PC-9 (cell line): Measurements from ENCODE around the gene CARMIL1.

Experiments used
- EZH2 ChIP-seq: fragments of 200-600 bp; sonication (generic); IDR thresholded peaks from 2 replicates; pipeline ENCODE4 v1.8.0; 2017; ENCODE audit warnings: antibody characterized with exemption, low read depth
- TF ChIP-seq, protein P1 (sequence below): fragments of 200-600 bp; sonication (generic); conservative IDR thresholded peaks from 2 replicates; pipeline ENCODE4 v1.6.1; 2017; ENCODE audit warnings: mixed run types, antibody characterized with exemption, mild to moderate bottlenecking, moderate library complexity

DNA sequence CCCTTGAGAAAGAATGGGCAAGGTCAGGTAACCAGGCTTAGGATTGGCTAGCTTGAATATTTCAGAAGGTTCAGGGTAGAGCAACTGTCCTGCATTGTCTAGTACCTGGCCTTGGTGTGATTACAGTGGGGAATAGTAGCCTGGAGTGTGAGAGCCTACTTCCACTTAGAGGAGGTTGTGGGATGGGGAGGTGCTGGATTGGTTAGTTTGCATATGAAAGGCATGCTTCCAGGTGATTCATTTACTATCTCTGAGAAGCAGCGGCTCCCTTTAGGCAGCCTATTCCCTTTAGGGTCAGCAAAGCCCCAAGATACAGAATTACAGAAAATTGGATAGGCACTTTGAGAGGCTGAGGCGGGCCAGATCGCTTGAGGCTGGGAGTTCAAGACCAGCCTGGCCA lies 347.8 kb downstream of the CARMIL1 start:
- TF ChIP-seq, protein P1, sequence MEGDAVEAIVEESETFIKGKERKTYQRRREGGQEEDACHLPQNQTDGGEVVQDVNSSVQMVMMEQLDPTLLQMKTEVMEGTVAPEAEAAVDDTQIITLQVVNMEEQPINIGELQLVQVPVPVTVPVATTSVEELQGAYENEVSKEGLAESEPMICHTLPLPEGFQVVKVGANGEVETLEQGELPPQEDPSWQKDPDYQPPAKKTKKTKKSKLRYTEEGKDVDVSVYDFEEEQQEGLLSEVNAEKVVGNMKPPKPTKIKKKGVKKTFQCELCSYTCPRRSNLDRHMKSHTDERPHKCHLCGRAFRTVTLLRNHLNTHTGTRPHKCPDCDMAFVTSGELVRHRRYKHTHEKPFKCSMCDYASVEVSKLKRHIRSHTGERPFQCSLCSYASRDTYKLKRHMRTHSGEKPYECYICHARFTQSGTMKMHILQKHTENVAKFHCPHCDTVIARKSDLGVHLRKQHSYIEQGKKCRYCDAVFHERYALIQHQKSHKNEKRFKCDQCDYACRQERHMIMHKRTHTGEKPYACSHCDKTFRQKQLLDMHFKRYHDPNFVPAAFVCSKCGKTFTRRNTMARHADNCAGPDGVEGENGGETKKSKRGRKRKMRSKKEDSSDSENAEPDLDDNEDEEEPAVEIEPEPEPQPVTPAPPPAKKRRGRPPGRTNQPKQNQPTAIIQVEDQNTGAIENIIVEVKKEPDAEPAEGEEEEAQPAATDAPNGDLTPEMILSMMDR: no peak
- TF ChIP-seq EZH2: no peak
